K562 (cell line): ENCODE measurements around the gene NRF1. TPM values are rescaled to one million over a fixed set of nuclear protein-coding genes. Genes with fewer than 3 reads are reported as not detected.
A peak's percentile ranks its signal among the peaks of the same experiment; 100 is the strongest.

Experiments used
- CXXC5 ChIP-seq: fragments of 250-450 bp; sonication (Bioruptor Pico); IDR thresholded peaks from 2 replicates; pipeline ENCODE4 v1.8.0; 2022; ENCODE audit warnings: inconsistent platforms, mild to moderate bottlenecking, moderate library complexity
- GTF3C2 ChIP-seq: IDR thresholded peaks from 3 replicates; pipeline ENCODE4 v1.6.1; 2011; ENCODE audit warnings: borderline replicate concordance, mild to moderate bottlenecking, moderate library complexity; ENCODE audit not compliant: insufficient read length; ENCODE audit errors: extremely low read depth
- HMBOX1 ChIP-seq: sonication (generic); IDR thresholded peaks from 2 replicates; pipeline ENCODE4 v1.6.1; 2016
- KDM1A ChIP-seq, 2 experiments: fragments of 450-650 bp; IDR thresholded peaks; 2 replicates each; pipeline ENCODE4 v1.6.1; 2016; ENCODE audit warnings: mild to moderate bottlenecking in 2 of 2
- LCOR ChIP-seq: sonication (generic); formaldehyde crosslinking; IDR thresholded peaks from 2 replicates; pipeline ENCODE4 v1.8.0; 2022; ENCODE audit warnings: mild to moderate bottlenecking, missing genetic modification reagents
- MED1 ChIP-seq: sonication (generic); formaldehyde crosslinking; IDR thresholded peaks from 2 replicates; pipeline ENCODE4 v1.8.1; 2023; ENCODE audit warnings: missing genetic modification reagents, borderline replicate concordance
- MLLT1 ChIP-seq, 2 experiments: fragments of 450-650 bp; IDR thresholded peaks; 2 replicates each; pipeline ENCODE4 v1.6.1; 2016
- NCOA6 ChIP-seq: fragments of 450-650 bp; IDR thresholded peaks from 2 replicates; pipeline ENCODE4 v1.6.1; 2017; ENCODE audit warnings: mild to moderate bottlenecking
- PHB ChIP-seq: fragments of 250-450 bp; sonication (Bioruptor Pico); IDR thresholded peaks from 2 replicates; pipeline ENCODE4 v1.5.0; 2021
- RAD51 ChIP-seq: fragments of 450-650 bp; IDR thresholded peaks from 2 replicates; pipeline ENCODE4 v1.7.1; 2016; ENCODE audit warnings: low read depth, mild to moderate bottlenecking, borderline replicate concordance
- SMARCA5 ChIP-seq: fragments of 450-650 bp; IDR thresholded peaks from 2 replicates; pipeline ENCODE4 v1.6.1; 2016
- SNIP1 ChIP-seq: fragments of 450-650 bp; IDR thresholded peaks from 2 replicates; pipeline ENCODE4 v1.7.1; 2017; ENCODE audit warnings: low read depth, mild to moderate bottlenecking
- TGIF2 ChIP-seq: sonication (generic); formaldehyde crosslinking; IDR thresholded peaks from 2 replicates; pipeline ENCODE4 v1.8.1; 2022; ENCODE audit warnings: mild to moderate bottlenecking, missing genetic modification reagents, moderate library complexity
- ZC3H8 ChIP-seq: fragments of 450-650 bp; IDR thresholded peaks from 2 replicates; pipeline ENCODE4 v1.6.1; 2017
- ZFP1 ChIP-seq: fragments of 450-650 bp; formaldehyde crosslinking; IDR thresholded peaks from 2 replicates; pipeline ENCODE4 v1.4.0; 2020; ENCODE audit warnings: mild to moderate bottlenecking, mixed read lengths
- ZNF140 ChIP-seq: fragments of 250-450 bp; sonication (Bioruptor Pico); IDR thresholded peaks from 2 replicates; pipeline ENCODE4 v1.8.0; 2021; ENCODE audit warnings: moderate library complexity, mild to moderate bottlenecking, inconsistent platforms
- ZNF507 ChIP-seq: conservative IDR thresholded peaks from 2 replicates; pipeline ENCODE4 v1.6.1; 2017; ENCODE audit warnings: missing genetic modification characterization, missing compliant biosample characterization
- polyA plus RNA-seq, 8 experiments: library from polyadenylated mRNA; depleted of rRNA in 4 of 8; stranded (reverse) in 5 of 8; unstranded in 3 of 8; fragments of >200 nt; fragmentation: Nextera tagmentation in 2 of 8; fragmentation: Illumina TruSeq in 1 of 8; extraction: Ambion mirVana in 2 of 8; extraction: Trizol in 1 of 8; gene quantifications; 2 replicates each; pipeline versions ENCODE4 v1.2.1 to v1.2.3, GENCODE V29; 2011 to 2014; ENCODE audit warnings: inconsistent platforms in 1 of 8, missing spikeins in 1 of 8
- total RNA-seq, 7 experiments: library from RNA; depleted of rRNA in 6 of 7; stranded (reverse); fragments of >200 nt in 6 of 7; fragmentation: Illumina TruSeq in 2 of 7; extraction: Trizol in 2 of 7; gene quantifications; 2 replicates each; pipeline versions ENCODE4 v1.2.1 to v1.2.3, GENCODE V29; 2011 to 2021; ENCODE audit warnings: low replicate concordance in 1 of 7
- TF ChIP-seq, protein P1 (sequence below): fragments of 450-650 bp; formaldehyde crosslinking; IDR thresholded peaks from 2 replicates; pipeline ENCODE4 v1.4.0; 2020; ENCODE audit warnings: mild to moderate bottlenecking, moderate library complexity
- TF ChIP-seq, protein P2 (sequence below): fragments of 450-650 bp; conservative IDR thresholded peaks from 2 replicates; pipeline ENCODE4 v1.6.1; 2016; ENCODE audit warnings: missing genetic modification characterization, low read depth, mild to moderate bottlenecking, missing compliant biosample characterization, moderate library complexity

The NRF1 gene
- total and polyA plus RNA-seq, 9 of the 15 experiments (the other 6 are each of a cell fraction or from before 2014, with no cell fraction given): 8.6 to 28.8 (median 20.3) TPM

DNA sequence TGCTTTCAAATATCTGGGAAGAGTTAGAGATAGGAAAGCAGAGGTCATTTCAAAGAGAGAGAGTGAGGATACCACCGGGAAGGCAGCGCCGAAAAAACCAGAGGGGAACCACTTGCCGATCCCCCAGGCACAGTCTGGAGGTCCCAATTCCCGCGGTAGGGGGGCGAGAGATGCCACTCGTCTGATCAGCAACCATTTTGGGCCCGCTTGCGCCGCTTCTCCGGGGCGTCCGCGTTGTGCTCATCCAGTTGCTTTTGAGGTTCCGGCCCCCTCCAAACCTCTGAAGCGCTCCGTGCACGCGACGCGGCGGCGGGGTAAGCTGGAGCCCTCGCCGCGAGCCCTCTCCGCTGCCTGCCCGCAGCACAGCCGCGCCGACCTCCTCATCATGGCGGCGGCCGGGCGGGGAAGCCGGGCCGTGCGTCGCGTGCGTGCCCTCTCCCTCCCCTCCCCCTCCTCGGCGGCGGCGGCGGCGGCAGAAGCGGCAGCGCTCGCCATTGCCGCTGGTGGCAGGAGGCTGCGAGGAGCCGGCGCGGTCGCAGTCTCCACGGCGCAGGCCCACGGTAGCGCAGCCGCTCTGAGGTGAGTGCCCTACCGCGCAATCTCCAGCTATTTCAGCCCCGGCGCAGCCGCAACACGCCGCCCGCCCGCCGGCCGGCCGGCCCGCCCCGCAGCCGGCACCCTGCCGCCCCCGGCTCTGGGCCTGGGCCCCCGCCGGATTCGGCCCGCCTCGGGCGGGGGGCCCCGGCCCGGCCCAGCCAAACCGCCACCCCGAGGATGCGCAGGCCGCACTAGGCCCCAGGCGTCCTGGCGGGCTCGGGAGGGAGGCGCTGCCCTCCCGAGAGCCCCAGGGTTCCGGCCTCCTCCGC is at the start of gene NRF1 (continued):
- TF ChIP-seq PHB (CRISPR knock-in tag) (no peak), KDM1A (IDR thresholded peaks at IDR 0.05) (no peak), SNIP1 (no peak), SMARCA5 (no peak), ZNF140 (CRISPR knock-in tag) (no peak), RAD51 (peak; percentile 21; the same call in 1 of the 2 replicates), MLLT1 (IDR thresholded peaks at IDR 0.05) (peak; percentile 46 to 75; a peak in 1 of 4 replicates), ZFP1 (no peak), HMBOX1 (no peak), NCOA6 (peak; percentile 85), TGIF2 (CRISPR knock-in tag) (0 out of 2 replicates have a peak, but pooled peaks have one; percentile 28), GTF3C2 (no peak), LCOR (CRISPR knock-in tag) (no peak), CXXC5 (CRISPR knock-in tag) (peak; percentile 100), MED1 (CRISPR knock-in tag) (peak; percentile 82; the same call in 1 of the 2 replicates), ZC3H8 (no peak), ZNF507 (tag) (no peak)
- TF ChIP-seq, protein P1, sequence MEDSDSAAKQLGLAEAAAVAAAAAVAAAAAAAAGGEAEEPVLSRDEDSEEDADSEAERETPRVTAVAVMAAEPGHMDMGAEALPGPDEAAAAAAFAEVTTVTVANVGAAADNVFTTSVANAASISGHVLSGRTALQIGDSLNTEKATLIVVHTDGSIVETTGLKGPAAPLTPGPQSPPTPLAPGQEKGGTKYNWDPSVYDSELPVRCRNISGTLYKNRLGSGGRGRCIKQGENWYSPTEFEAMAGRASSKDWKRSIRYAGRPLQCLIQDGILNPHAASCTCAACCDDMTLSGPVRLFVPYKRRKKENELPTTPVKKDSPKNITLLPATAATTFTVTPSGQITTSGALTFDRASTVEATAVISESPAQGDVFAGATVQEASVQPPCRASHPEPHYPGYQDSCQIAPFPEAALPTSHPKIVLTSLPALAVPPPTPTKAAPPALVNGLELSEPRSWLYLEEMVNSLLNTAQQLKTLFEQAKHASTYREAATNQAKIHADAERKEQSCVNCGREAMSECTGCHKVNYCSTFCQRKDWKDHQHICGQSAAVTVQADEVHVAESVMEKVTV: no peak
- TF ChIP-seq, protein P2, sequence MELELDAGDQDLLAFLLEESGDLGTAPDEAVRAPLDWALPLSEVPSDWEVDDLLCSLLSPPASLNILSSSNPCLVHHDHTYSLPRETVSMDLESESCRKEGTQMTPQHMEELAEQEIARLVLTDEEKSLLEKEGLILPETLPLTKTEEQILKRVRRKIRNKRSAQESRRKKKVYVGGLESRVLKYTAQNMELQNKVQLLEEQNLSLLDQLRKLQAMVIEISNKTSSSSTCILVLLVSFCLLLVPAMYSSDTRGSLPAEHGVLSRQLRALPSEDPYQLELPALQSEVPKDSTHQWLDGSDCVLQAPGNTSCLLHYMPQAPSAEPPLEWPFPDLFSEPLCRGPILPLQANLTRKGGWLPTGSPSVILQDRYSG (tag): peak; percentile 61
